ENCODE results near the gene ZNF862.

GRCh38 chr7:149882248-149883047 lies 44.3 kb downstream of the ZNF862 start:
- no peak for TF ChIP-seq CTCF (conservative IDR thresholded peaks at IDR 0.05; ENCODE audit: low read depth in 2 of 2)
- TF ChIP-seq EZH2 (IDR thresholded peaks at IDR 0.05; ENCODE audit: low read depth, unreplicated experiment), result no peak
- no peak for TF ChIP-seq EZH2phosphoT487 (IDR thresholded peaks at IDR 0.05; ENCODE audit: unreplicated experiment)
- TF ChIP-seq CREB1 (CRISPR knock-in tag; IDR thresholded peaks at IDR 0.05; ENCODE audit: low read depth), result no peak
